ENCODE results near the gene PSD2. TPM values are rescaled to one million over a fixed set of nuclear protein-coding genes. Genes with fewer than 3 reads are reported as not detected.

The PSD2 gene
- polyA plus RNA-seq, 3 donors = not detected

- Histone ChIP-seq H3K27ac (ENCODE audit: low read depth in 1 of 2, low read length in 2 of 2) (no peak overlapping the region), H3K4me2 (replicated peaks; ENCODE audit: extremely low read depth, low read length, poor library complexity, severe bottlenecking) (no peak overlapping the region), H3K4me1 (ENCODE audit: control insufficient read depth in 1 of 2, insufficient read depth in 2 of 2, low read length in 2 of 2) (no peaks in the 10 kb centered on the region), H3K79me2 (ENCODE audit: insufficient read depth, low read length) (no peaks in the 10 kb centered on the region), H2AFZ (ENCODE audit: insufficient read depth, low read depth, low read length, poor library complexity, severe bottlenecking) (no peak overlapping the region), H3K36me3 (replicated peaks in 1 of 2; ENCODE audit: control insufficient read depth in 1 of 2, insufficient read depth in 2 of 2, low read length in 2 of 2) (no peaks in the 10 kb centered on the region), H3K9me3 (replicated peaks in 1 of 2; ENCODE audit: control insufficient read depth in 1 of 2, insufficient read depth in 1 of 2, low read length in 2 of 2) (no peaks in the 10 kb centered on the region), H4K20me1 (ENCODE audit: insufficient read depth, low read length) (no peaks in the 10 kb centered on the region), H3K27me3 (ENCODE audit: control insufficient read depth in 2 of 2, insufficient read depth in 2 of 2, low read length in 2 of 2) (no peaks in the 10 kb centered on the region), H3K4me3 (replicated peaks in 1 of 3; ENCODE audit: low read depth in 2 of 3, low read length in 3 of 3) (no peak overlapping the region), H3K9ac (ENCODE audit: insufficient read depth, low read length, poor library complexity, severe bottlenecking) (no peak overlapping the region)
- WGBS (ENCODE audit: insufficient coverage) = 37% methylated on average over 4 of the region's 6 CpGs
- Mint-ChIP-seq H3K27ac (no peak overlapping the region), H3K4me1 (no peaks in the 10 kb centered on the region), H3K4me3 (no peak overlapping the region), H3K27me3 (ENCODE audit: low read depth in 3 of 3) (peaks cover 5 to 12% (median 6%) of the 10 kb centered on the region in 3 donors), H3K9me3 (peaks cover 0 to 8% (median 3%) of the 10 kb centered on the region in 7 donors), H3K36me3 (no peaks in the 10 kb centered on the region)
- no peak for TF ChIP-seq CTCF (IDR thresholded peaks at IDR 0.05)
- intact Hi-C loops (cut with micrococcal nuclease) = no loop called here
- no peak for DNase-seq
Observed at GRCh38 chr5:139877129-139877597, 81.6 kb downstream of the PSD2 start.

- peaks cover 5 to 11% (median 6%) of the 10 kb centered on the region in 3 donors for H3K27me3 Mint-ChIP-seq (ENCODE audit: low read depth in 3 of 3)
- Histone ChIP-seq H3K79me2 (ENCODE audit: insufficient read depth, low read length) (no peaks in the 10 kb centered on the region), H4K20me1 (ENCODE audit: insufficient read depth, low read length) (no peaks in the 10 kb centered on the region), H3K27ac (ENCODE audit: low read depth in 1 of 2, low read length in 2 of 2) (no peak overlapping the region), H3K4me3 (replicated peaks in 1 of 3; ENCODE audit: low read depth in 2 of 3, low read length in 3 of 3) (no peak overlapping the region), H3K4me2 (replicated peaks; ENCODE audit: extremely low read depth, low read length, poor library complexity, severe bottlenecking) (no peak overlapping the region), H3K27me3 (ENCODE audit: control insufficient read depth in 2 of 2, insufficient read depth in 2 of 2, low read length in 2 of 2) (no peaks in the 10 kb centered on the region), H2AFZ (ENCODE audit: insufficient read depth, low read depth, low read length, poor library complexity, severe bottlenecking) (no peak overlapping the region), H3K9ac (ENCODE audit: insufficient read depth, low read length, poor library complexity, severe bottlenecking) (no peak overlapping the region), H3K36me3 (replicated peaks in 1 of 2; ENCODE audit: control insufficient read depth in 1 of 2, insufficient read depth in 2 of 2, low read length in 2 of 2) (no peaks in the 10 kb centered on the region), H3K9me3 (replicated peaks in 1 of 2; ENCODE audit: control insufficient read depth in 1 of 2, insufficient read depth in 1 of 2, low read length in 2 of 2) (no peaks in the 10 kb centered on the region), H3K4me1 (ENCODE audit: control insufficient read depth in 1 of 2, insufficient read depth in 2 of 2, low read length in 2 of 2) (no peaks in the 10 kb centered on the region)
- no peaks in the 10 kb centered on the region for H3K36me3 Mint-ChIP-seq
- DNase-seq = no peak
- H3K27ac Mint-ChIP-seq = no peak overlapping the region
- intact Hi-C loops (cut with micrococcal nuclease) = no loop called here
- H3K4me3 Mint-ChIP-seq = no peak overlapping the region
- H3K4me1 Mint-ChIP-seq = no peaks in the 10 kb centered on the region
- H3K9me3 Mint-ChIP-seq = peaks cover 0 to 8% (median 3%) of the 10 kb centered on the region in 7 donors
- 100% methylated on average over 2 of the region's 3 CpGs for WGBS (ENCODE audit: insufficient coverage)
- TF ChIP-seq CTCF (IDR thresholded peaks at IDR 0.05) = no peak
Observed at GRCh38 chr5:139878093-139878492, 82.5 kb downstream of the PSD2 start.
